NCI-H1417 (cell line): ENCODE measurements around the gene FCHSD2.
"Not testable (repeated sequence)": the region's sequence is repeated elsewhere in the genome, so short reads cannot be mapped to it uniquely, and the experiment has no call there.

ENCODE experiments used
- DNase-seq, 3 experiments: peaks; one replicate each; lab custom pipeline; 2025; lab: John Stamatoyannopoulos, UW

The FCHSD2 gene

DNA sequence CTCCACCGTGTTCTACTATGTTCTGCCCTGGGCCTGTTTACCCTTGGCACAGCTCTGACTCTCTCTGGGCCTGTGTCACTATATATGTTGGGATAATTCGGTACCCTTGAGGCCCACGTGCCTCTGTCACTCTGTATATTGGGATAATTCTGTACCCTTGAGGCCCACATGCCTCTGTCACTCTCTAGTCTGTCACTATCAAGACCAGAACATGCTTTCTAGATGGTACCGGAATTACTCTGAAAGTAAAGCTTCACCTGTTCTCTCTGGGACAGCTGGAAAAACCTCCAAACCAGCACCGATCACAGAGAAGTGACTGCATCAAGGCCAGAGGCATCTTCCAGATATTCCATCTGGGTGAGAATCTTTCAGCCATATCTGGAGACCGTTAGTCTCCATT, 9.3 kb upstream of the FCHSD2 start:
- no peak for DNase-seq

DNA sequence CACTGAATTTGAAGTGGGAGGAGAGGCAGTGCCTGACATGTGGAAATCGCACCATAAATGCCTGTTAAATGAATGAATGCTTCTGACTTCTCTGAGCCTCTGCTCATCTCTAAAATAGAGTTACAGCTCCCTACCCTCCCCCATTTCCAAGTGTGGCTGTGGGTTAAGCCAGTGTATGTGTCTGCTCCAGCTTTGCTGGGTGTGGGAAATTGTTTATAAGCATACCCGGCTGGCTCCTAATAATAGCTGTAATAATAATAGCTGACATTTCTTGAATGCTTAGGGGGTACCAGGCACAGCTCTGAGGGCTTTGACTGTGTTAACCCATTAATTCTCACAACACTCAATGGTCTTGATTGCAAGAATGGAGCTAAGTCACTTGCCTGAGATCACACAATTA, 7.0 kb upstream of the FCHSD2 start:
- DNase-seq, result no peak

DNA sequence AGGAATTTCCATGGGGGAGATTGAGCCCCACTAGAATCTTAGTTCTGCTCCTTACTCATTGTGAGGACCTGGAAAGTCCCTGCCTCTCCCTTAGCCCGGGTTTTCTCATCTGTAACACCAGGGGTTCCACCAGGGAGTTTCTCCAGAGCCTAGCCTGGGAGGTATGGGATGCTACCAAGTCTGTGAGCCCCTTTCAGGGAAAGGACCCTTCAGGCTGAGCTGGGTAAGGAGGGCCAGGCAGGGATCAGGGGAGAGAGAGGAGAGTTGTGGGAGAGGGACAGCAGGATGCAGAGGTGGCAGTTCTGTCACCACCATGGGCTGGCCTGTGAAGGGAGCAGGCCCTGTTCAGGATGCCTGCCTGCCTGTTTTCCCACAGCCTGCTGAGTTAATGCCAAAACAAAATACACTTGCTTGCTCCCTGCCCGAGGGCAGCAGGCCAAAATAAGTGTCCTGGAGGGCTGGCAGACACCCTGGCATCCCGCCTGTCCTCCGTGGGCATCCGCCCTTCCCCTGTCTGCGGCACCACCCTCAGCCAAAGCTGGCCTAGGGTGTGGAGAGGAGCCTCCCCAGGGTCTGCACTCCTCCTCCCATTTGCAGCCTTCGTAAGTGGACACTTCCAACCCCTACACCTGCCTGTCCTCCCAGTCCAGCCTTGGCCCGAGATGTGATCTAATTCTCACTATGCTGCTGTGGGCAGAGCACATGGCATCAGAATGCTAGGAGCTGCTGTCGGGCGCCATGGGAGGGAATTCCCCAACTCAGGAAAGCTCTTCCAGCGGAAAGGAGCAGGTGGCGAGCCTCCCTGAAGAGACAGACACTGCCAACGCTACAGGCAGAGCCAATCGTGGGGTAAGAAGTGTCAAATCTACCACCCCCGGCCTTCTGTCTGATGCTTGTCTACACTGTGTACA, 5.9 kb upstream of the FCHSD2 start:
- DNase-seq, result peak in 2 of 3 experiments; percentile 8 to 45

DNA sequence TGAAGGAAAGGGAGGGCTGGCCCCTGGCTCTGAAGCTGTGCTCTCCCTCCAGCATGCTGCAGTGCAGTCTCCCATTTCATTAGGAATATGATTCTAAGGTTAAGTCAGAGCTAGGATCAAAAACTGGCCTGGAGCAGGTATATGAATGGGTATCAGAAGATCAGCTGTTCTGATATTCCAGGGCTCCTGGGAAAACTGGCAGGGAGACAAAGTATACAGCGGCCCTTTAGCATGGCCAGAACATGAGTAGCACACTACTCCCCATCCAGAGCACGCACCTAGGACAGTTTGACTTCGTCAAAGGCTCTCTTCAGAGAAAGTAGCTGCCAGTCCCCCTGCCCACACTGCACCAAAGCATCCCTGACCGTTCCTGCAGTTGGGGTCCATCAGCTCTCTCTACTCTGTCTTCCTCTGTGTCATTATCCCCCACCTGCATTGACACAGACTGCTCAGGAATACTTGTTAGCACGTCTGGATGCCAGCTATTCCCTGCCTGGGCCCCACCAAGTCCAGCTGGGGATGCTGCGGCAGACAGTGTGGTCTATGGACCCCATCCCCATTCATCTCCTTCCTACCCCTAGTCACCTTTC, 4.0 kb upstream of the FCHSD2 start:
- DNase-seq, result no peak

DNA sequence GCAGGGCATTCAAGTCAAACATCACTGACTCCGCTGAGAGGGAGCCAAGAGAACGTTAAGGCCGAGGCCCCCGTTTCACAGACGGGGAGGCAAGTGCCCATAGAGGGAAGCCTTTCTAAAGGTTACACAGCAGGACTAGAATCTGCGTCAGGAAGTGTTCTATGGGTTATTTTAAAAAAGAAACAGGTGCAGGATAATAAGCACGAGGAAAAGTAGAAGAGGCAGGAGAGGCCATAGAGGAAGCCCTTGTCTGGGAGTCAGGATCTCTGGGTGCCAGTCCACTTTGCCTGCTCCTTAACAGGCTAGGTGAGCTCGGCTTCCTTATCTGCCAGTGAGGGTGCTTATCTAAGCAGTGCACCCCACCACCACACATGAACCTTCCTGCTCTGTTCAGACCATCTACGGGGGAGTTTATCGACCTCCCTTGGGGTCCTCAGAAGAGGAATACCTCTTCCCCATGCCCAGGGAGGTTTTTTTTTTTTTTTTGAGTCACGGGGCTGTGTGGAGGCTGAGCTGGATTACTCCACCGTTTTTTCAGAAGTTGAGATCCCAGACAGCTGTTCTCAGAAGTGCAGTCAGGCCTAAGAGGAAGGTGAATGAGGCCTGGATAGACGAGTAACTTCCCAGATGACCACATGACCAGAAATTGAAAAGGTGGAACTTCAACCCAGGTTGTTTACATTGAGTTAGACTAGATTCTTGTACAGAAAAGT, 1.2 kb upstream of the FCHSD2 start:
- peak in 1 of 3 experiments; percentile 75 for DNase-seq

DNA sequence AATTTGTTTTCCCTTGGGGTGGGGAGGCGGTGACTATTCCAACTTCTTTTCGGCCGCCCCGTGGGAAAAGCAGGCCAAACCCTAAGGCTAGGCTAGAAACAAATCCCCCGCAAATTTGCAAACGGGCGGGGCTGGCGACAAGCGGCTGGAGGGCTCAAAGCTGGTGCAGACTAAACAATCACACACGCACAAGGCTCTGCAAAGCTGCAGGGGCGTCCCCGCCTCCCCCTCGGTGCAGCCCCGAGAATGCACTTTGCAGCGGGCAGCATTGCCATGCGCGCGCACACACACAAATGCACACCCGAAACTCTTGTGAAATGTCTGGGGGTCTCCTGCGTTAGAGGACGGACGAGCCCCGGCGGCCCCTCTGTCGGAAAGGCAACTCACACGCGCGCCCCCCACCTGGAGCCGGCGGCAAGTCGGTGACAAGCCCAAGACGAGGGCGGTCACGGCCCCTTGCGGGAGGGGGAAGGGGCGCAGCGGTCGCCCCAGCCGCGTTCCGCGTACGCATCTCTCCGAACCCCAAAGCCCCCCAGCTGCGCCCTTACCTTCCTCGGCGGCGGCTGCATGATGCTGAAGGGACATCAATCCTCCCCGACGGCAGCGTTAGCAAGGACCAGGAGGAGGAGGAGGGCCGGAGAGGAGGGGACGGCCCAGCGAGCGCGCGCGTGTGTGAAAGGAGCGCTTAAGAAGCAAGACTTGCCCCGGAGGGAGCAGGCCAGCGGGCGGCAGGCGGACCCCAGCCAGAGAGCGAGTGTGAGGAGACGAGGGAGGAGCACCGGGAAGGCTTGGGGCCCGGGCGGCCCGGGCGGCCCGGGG, 600 bp downstream of the FCHSD2 start:
- DNase-seq, result peak; percentile 70 to 90 (median 89)

DNA sequence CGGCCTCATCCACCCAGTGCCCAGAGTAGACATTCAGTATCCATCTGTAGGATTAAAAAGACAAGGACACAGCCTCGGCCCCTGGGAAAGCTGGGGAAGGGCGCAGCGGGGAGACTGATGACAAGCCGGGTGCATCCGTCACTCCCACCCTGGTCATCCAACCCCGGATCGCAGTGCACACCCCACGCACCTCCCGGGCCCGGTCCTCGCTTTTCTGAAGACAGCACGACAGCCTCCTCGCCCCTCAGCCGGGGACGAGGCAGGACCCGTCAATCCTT, 1.1 kb downstream of the FCHSD2 start:
- DNase-seq, result no peak

DNA sequence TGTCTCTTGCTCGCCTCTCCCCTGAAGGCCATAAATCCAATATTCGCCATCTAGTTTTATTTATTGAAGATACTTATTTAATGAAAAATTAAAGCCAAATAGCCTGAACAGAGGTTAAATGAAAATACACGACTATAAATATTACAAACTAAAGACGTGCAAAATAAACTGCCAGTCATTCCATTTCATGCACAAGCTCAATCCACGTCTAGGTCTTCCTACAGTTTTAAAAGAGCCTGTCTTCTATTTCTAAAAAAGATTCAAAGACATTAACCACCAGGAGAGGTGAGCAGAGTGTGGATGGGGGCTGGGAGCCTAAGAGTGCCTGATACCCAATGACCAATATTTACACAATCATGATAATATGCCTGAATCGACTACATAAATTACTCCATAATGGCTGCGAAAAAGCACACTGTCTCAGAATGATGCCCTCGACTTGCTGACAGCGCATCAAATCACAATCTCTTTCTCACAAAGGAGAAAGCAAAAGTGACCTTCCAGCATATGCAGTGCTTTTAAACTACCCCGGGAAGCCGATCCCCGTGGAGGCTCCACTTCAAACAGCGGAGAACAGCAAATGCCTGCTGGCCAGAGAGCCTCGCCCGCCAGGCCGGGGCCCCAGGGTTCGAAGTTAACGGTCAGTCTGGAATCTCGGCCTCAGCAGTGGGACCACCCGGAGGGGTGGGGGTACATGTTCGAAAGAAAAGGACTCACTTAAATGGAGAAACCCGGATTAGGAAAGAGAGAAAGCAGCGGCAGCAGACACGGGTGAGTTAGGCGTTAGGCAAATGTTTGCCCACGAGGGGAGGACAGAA, 1.7 kb downstream of the FCHSD2 start:
- DNase-seq, result peak; percentile 57 to 81 (median 72)

DNA sequence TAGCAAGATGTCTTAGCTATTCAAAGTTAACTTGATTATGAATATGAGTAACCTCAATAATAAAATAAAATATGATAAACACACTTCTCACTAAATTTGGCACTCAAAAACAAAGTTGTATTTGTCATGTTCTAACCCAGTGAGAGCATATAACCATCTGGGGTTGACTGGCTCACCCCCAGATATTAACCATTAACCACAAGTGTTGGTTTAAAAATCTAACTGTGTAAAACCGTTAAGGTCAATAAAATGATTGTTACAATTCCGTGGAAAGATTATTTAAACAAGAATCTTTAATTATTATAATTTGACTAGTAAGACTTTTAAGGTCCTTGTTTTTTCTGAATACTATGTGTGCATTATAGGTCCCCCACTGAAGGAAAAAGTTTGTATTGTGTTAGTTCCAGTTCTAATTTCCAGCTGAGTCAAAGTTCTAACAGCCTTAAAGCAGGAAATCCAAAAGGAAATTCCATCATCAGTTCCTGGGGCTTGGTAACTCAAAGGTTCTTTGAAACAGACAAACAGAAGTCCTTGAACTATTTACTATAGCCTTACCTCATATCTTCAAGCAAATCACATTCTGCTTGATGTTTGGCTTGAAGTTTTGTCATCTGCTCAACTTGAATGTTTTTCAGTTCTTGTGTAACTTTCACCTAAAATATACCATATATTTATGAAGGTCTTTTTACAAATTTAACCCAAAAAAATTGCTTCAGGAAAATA, 2.5 kb downstream of the FCHSD2 start:
- no peak for DNase-seq

DNA sequence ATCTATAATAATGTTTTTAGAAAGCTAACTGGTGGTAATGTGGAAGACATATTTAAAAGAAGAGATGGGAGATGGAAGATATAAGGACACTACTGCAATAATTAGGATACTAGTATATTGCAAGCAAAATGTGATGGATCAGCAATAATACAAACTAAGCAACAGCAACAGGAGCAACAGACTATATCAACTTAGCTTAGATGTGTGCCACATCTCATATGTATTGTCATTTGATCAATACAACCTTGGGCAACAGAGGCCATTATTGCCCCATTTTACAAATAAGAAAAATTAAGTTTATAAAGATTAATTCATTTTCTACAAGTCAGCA, 4.2 kb downstream of the FCHSD2 start:
- no peak for DNase-seq

DNA sequence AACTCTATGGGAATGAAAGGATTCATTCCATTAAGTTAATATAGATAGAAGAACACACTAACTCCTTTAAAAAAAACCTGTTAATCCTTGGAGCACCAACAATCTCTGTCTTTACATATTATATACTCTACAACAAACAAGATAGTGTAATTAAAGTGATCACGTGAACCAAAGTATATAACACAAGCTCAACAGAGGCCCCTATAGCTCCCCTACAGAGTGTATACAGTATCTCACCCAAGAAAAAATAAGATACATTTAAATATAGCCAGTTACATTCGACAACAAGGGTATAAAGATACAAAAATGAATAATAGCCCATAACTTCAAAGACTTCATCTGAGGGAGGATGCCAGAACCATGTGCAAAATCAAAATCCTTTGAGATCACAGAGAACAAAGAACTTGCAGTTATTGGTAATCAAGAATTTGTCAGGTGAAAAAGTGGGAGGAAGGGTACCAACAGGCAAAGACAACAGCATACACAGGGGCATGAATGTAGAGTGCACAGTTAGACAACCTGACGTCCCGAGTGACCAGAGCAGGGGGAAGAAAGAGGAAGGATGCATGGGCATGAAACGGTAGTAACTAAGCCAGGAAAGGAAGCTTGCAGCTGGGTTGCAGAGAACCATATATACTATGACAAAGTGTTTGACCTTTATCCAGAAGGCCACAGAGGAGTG, 4.7 kb downstream of the FCHSD2 start:
- no peak for DNase-seq

DNA sequence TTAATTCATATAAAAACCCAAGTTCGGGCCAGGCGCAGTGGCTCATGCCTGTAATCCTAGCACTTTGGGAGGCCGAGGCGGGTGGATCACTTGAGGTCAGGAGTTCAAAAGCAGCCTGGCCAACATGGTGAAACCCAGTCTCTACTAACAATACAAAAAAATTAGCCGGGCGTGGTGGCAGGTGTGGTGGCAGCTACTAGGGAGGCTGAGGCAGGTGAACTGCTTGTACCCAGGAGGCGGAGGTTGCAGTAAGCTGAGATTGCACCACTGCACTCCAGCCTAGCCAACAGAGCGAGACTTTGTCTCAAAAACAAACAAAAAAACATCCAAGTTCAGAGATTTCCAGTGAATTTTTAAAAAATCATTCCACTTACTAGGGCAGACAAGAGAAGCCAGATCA, 5.4 kb downstream of the FCHSD2 start:
- DNase-seq, result not testable (repeated sequence)

DNA sequence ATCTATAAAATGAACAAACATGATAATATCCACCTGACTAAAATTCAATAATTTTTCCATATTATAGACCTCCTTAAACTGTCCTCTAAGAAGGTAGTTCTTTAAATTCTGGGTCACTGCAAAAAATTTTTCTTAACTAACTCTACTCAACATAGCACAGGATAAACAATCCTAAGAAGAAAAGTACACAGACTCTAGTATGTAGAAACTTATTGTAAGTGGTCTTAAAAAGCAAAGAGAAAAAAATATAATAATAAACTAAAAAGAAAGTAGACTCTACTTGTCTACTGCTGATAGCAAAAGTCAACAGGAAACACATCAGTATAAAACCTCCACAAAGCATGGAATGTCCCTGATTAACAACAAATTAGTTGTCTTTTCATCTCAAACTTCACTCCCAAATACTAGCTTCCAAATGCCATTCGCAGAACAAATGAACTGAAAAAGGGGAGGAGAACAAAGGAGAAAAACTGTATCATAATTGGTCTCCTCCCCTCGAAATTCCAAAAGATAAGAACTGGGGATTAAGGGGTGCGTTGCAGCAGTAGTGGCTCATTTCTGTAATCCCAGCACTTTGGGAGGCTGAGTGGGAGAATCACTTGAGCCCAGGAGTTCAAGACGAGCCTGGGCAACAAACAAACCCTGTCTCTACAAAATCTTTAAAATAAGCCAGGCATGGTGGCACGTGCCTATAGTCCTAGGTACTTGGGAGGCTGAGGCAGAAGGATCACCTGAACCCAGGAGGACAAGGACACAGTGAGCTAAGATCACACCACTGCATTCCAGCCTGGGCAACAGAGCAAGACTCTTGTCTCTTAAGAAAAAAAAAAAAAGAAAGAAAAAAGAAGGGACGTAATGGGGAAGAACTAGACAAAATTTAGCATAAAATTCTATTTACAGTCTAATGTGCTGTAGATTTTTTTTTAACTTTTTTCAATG, 6.5 kb downstream of the FCHSD2 start:
- no peak for DNase-seq

DNA sequence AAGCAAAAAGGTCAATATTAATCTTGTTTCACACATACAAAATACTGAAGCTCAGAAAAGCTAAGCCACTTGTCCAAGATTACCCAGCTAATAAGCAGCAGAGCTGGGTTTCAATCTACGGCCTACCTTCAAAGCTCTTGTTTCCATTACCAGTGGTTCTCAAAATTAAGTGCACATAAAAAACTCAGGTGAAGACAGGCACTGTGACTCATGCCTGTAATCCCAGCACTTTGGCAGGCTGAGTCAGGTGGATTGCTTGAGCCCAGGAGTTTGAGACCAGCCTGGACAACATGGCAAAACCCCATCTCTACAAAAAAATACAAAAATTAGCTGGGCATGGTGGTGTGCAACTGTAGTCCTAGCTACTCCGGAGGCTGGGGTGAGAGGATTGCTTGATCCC, 9.8 kb downstream of the FCHSD2 start:
- DNase-seq, result not testable (repeated sequence)

DNA sequence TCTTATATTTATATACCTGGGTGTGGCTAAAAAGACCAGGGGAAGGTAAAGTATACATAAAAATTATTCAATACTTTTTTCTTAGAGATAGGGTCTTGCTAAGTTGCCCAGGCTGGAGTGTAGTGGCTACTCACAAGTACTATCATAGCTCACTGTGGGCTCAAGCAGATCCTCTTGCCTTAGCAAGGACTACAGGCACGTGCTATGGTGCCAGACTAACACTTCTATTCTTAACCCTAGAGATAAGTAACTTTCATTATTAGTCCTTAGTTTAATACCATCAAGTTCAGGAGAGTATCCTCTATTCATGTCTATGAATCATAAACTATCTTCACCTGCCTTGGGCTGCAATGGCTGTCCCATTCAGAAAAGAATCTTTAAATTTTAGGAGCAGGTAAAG, 11.9 kb downstream of the FCHSD2 start:
- no peak for DNase-seq

DNA sequence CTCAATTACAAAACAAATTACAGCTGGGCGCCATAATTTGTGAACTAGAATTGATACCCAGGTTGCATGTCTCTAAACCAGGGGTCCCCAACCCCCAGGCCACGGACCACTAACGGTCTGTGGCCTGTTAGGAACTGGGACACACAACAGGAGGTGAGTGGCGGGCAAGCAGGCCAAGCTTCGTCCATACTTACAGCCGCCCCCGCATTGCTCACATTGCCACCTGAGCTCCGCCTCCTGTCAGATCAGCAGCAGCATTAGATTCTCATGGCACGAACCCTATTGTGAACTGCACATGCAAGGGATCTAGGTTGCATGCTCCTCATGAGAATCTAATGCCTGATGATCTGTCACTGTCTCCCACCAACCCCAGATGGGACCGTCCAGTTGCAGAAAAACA, 12.9 kb downstream of the FCHSD2 start:
- no peak for DNase-seq

DNA sequence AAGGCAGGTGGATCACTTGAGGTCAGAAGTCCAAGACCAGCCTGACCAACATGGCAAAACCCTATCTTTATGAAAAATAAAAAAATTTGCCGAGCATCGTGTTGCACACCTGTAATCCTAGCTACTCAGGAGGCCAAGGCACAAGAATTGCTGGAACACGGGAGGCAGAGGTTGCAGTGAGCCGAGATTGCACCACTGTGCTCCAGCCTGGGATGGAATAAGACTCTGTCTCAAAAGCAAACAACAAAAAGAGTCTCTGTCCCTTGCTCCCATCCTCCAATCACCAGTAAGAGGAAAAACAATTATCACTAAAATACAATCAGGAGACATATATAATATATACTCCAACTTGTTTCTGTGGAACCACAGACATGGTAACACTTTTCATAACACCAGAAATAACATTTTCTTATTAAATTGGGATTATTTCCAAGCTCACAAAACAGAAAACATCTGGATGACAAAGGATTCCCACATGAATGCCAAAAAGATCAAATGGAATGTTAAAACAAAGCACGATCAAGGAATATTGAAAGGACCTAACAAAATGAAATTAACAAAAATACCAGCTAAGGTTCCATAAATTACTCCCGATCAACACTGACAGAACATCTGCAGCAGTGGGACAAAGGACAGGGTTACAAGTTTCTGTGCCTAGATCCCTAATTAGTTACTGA, 15.2 kb downstream of the FCHSD2 start:
- no peak for DNase-seq

DNA sequence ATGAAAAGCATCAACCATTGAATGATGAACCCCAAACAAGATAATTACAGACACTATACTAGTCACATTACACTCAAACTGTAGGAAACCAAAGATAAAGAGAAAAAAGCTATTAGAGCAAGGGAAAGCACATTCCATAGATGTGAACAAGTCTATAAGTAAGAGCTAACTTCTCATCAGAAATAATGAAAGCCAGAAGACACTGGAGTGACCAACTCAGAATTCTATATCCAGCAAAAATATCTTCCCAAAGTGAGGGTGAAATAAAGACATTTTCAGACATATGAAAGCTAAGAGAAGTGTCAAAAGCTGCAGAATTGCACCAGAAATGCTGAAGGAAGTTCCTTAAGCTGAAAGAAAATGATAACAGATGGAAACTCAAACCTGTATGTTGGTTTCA, 17.3 kb downstream of the FCHSD2 start:
- no peak for DNase-seq

DNA sequence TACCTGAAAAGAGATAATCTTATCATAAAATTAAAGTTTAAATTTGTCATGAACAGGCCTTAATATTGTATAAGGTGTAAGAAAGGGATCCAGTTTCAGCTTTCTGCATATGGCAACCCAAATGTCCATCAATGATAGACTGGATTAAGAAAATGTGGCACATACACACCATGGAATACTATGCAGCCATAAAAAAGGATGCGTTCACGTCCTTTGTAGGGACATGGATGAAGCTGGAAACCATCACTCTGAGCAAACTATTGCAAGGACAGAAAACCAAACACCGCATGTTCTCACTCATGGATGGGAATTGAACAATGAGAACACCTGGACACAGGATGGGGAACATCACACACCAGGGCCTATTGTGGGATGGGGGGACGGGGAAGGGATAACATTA, 18.2 kb downstream of the FCHSD2 start:
- not testable (repeated sequence) for DNase-seq
